MM.1S (cell line): Measurements from ENCODE around the gene ACER3.

Source experiments
- CTCF ChIP-seq: fragments of 300-600 bp; sonication (generic); IDR thresholded peaks from 2 replicates; pipeline ENCODE4 v1.5.1; 2016; ENCODE audit warnings: antibody characterized with exemption, low read length, mixed read lengths
- EZH2 ChIP-seq: fragments of 300-600 bp; sonication (generic); optimal IDR thresholded peaks from 2 replicates; pipeline ENCODE3; 2017; ENCODE audit warnings: low read depth, mild to moderate bottlenecking, antibody characterized with exemption, low read length, mixed read lengths
- EZH2phosphoT487 ChIP-seq: fragments of 300-600 bp; sonication (generic); IDR thresholded peaks from 2 replicates; pipeline ENCODE4 v1.6.1; 2018; ENCODE audit warnings: antibody characterized with exemption, low read length

- TF ChIP-seq CTCF (no peak), EZH2phosphoT487 (no peak), EZH2 (no peak)
These were observed 170.2 kb downstream of the ACER3 start for GRCh38 chr11:77030834-77031414.
